Measurements from ENCODE around the gene ATM. TPM values are rescaled to one million over a fixed set of nuclear protein-coding genes. Genes with fewer than 3 reads are reported as not detected.
"Not testable (repeated sequence)": the region's sequence is repeated elsewhere in the genome, so short reads cannot be mapped to it uniquely, and the experiment has no call there.

Gene ATM
- total RNA-seq, 2 donors from 2014 or later = 128 to 134 TPM

DNA sequence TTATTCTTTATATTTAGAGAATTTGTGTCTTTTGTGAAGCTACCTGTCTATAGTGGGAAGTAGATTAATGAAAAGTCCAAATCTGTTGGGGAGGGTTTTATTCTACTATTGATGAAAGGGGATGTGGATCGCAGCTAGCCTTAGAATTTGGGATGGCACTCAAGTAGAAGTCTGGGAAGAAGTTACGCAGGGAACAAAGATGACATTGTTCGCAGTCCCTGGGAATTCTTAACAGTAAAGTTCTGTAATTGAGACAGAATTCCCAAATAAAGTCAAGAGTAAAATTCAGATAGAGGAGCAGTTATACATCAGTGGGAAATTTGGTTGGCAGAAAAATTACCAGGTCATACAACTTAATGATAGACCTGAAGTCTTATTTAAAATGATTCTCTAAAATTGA lies 64.1 kb downstream of the ATM start:
- H3K27me3 ChIP-seq = no peaks in the 10 kb centered on the region
- TF ChIP-seq, protein P1, sequence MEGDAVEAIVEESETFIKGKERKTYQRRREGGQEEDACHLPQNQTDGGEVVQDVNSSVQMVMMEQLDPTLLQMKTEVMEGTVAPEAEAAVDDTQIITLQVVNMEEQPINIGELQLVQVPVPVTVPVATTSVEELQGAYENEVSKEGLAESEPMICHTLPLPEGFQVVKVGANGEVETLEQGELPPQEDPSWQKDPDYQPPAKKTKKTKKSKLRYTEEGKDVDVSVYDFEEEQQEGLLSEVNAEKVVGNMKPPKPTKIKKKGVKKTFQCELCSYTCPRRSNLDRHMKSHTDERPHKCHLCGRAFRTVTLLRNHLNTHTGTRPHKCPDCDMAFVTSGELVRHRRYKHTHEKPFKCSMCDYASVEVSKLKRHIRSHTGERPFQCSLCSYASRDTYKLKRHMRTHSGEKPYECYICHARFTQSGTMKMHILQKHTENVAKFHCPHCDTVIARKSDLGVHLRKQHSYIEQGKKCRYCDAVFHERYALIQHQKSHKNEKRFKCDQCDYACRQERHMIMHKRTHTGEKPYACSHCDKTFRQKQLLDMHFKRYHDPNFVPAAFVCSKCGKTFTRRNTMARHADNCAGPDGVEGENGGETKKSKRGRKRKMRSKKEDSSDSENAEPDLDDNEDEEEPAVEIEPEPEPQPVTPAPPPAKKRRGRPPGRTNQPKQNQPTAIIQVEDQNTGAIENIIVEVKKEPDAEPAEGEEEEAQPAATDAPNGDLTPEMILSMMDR (IDR thresholded peaks at IDR 0.05) = no peak
- TF ChIP-seq POLR2A (IDR thresholded peaks at IDR 0.05) = no peak
- peaks cover 0 to 14% of the 10 kb centered on the region in 2 donors for H3K36me3 ChIP-seq (replicated peaks in 1 of 2; ENCODE audit: insufficient read depth in 1 of 2, low read depth in 2 of 2)
- no peaks in the 10 kb centered on the region for H3K4me1 ChIP-seq
- DNase-seq = no peak
- no peak overlapping the region for H3K4me3 ChIP-seq
- ATAC-seq = no peak
- no peaks in the 10 kb centered on the region for H3K9me3 ChIP-seq
- no peak overlapping the region for H3K27ac ChIP-seq
- WGBS, 2 donors = 94 to 96% methylated on average over 3 of the region's 3 CpGs
- intact Hi-C loops (cut with DNase I) = no loop called here

DNA sequence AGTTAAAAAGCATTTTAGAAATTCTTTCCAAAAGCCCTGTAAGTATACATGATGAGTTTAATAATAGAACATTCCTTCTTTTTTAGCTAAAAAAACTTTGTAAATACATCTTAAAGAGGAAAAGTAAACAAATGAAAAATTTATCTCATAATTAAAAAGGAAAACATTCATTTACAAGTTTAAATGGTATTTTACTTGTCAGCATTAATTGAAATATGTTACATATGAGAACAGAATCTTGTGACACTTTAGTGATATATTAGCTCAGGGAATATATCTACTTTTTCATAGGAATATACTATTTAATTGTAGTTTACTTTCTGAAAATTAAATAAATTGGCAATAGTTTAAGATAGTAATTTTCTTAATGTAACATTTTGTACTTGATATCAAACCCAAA lies 66.2 kb downstream of the ATM start:
- H3K9me3 ChIP-seq; DNase-seq; ATAC-seq; intact Hi-C loops (cut with DNase I); H3K36me3 ChIP-seq (replicated peaks in 1 of 2; ENCODE audit: insufficient read depth in 1 of 2, low read depth in 2 of 2); H3K27me3 ChIP-seq; H3K4me1 ChIP-seq; H3K27ac ChIP-seq; H3K4me3 ChIP-seq: not testable (repeated sequence)

DNA sequence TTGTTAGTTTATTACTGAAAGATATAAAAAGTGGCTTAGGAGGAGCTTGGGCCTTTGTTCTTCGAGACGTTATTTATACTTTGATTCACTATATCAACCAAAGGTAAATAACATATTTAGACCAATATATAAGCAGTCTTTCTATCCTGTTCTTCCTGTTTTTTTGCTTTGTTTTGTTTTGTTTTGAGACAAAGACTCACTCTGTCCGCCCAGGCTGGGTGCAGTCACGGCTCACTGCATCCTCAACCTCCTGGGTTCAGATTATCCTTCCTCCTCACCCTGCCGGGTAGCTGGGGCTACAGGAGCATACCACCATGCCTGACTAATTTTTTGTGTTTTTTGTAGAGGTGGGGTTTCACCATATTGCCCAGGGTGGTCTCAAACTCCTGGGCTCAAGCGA lies 66.8 kb downstream of the ATM start:
- H3K9me3 ChIP-seq = no peaks in the 10 kb centered on the region
- H3K4me3 ChIP-seq = no peak overlapping the region
- TF ChIP-seq, protein P1 (IDR thresholded peaks at IDR 0.05) = no peak
- no peak for TF ChIP-seq POLR2A (IDR thresholded peaks at IDR 0.05)
- intact Hi-C loops (cut with DNase I) = no loop called here
- ATAC-seq = no peak
- DNase-seq = no peak
- H3K36me3 ChIP-seq (replicated peaks in 1 of 2; ENCODE audit: insufficient read depth in 1 of 2, low read depth in 2 of 2) = peaks cover 0 to 9% of the 10 kb centered on the region in 2 donors
- WGBS, 2 donors = 92 to 95% methylated on average over 6 of the region's 6 CpGs
- H3K27me3 ChIP-seq = no peaks in the 10 kb centered on the region
- no peaks in the 10 kb centered on the region for H3K4me1 ChIP-seq
- no peak overlapping the region for H3K27ac ChIP-seq

DNA sequence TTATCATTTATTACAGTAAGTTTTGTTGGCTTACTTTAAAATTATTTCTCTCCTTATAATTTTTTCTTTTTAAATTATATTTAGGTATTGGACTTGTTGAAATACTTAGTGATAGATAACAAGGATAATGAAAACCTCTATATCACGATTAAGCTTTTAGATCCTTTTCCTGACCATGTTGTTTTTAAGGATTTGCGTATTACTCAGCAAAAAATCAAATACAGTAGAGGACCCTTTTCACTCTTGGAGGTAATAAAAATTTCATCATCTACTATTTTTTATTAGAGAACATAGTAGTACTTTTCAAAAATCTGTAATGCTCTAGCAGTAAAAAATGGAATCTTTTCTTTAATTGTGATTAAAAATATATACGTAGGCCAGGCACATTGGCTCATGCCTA lies 70.4 kb downstream of the ATM start:
- TF ChIP-seq, protein P1 (IDR thresholded peaks at IDR 0.05) = no peak
- TF ChIP-seq POLR2A (IDR thresholded peaks at IDR 0.05) = no peak
- 93 to 97% methylated on average over 3 of the region's 3 CpGs for WGBS, 2 donors

DNA sequence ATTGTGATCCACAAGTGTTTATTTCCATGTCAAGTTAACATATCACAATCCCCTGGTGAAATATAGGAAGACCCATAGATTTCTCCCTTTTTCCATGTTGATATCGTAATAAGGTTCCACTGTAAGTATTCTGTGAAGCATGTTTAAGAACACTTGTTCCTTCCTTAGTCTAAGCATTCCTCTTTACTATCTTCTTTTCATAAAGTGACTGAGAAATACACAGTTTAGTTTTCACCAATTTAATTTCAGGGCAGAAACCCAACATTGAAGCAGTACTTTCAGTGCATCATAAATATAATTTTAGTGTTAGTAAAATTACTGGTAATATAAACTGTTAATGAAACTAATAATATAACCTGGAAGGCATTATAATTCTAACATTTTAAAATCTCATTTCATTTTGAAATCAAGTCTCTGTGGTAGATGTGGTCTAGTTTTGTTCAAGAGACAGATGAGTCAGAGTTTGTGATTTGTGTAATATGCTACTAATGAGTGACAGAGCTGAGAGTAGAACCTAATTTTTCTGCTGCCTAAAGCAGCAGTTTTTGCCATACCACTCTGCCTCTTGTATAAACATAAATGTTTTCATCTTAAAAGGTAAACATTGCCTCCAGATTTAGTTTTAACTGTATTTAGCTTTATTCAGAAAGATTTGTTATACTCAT lies 79.4 kb downstream of the ATM start:
- Histone ChIP-seq H3K27me3 (no peaks in the 10 kb centered on the region), H3K4me3 (no peak overlapping the region), H3K36me3 (replicated peaks in 1 of 2; ENCODE audit: insufficient read depth in 1 of 2, low read depth in 2 of 2) (peaks cover 4 to 14% of the 10 kb centered on the region in 2 donors), H3K4me1 (no peaks in the 10 kb centered on the region), H3K27ac (no peak overlapping the region), H3K9me3 (no peaks in the 10 kb centered on the region)
- DNase-seq (no peak), ATAC-seq (no peak)
- no peak for TF ChIP-seq POLR2A (IDR thresholded peaks at IDR 0.05)
- TF ChIP-seq, protein P1 (IDR thresholded peaks at IDR 0.05) = no peak
- intact Hi-C loops (cut with DNase I) = no loop called here
- 91 to 94% methylated on average over 1 of the region's 1 CpG for WGBS, 2 donors

More for the DNA sequence above, 70.4 kb downstream of the ATM start:
- Histone ChIP-seq H3K27ac (no peak overlapping the region), H3K27me3 (no peaks in the 10 kb centered on the region), H3K9me3 (no peaks in the 10 kb centered on the region), H3K4me3 (no peak overlapping the region), H3K4me1 (no peaks in the 10 kb centered on the region), H3K36me3 (replicated peaks in 1 of 2; ENCODE audit: insufficient read depth in 1 of 2, low read depth in 2 of 2) (peaks cover 3 to 15% of the 10 kb centered on the region in 2 donors)
- intact Hi-C loops (cut with DNase I) = no loop called here
- ATAC-seq = no peak
- DNase-seq = no peak

All from body of pancreas (tissue), 4 donors.